K562 (cell line): ENCODE data around the gene CD300H. TPM values are rescaled to one million over a fixed set of nuclear protein-coding genes. Genes with fewer than 3 reads are reported as not detected.

ENCODE experiments used
- ATAC-seq: fragments of 200-7000 bp; cut with Tn5 transposase; 3 replicates; pipeline ENCODE4 v1.9.1; 2020; ENCODE audit warnings: moderate library complexity
- BruUV-seq: library from RNA; stranded (reverse); fragments of 400-500 nt; replicated peaks from 2 replicates; lab custom pipeline; 2021; lab: Mats Ljungman, UMichigan
- CTCF ChIA-PET: fragments of 300-600 bp; formaldehyde crosslinking; extraction: SDS; loops from one replicate; lab custom pipeline; 2021; ENCODE audit warnings: low intra/inter-chr PET ratio; lab: Yijun Ruan, JAX
- POLR2A ChIA-PET: fragments of 300-600, 350-650 bp; sonication (Branson Sonifier 250); formaldehyde crosslinking; extraction: SDS; loops from one replicate; lab custom pipeline; 2021; ENCODE audit warnings: antibody characterized with exemption, inconsistent platforms; lab: Yijun Ruan, JAX
- DNase-seq, 4 experiments: peaks; one replicate each; pipeline versions ENCODE4 v3.0.0 to v3.0.0-alpha.2; 2011 to 2018; ENCODE audit warnings: low spot score in 3 of 4, mixed read lengths in 3 of 4; ENCODE audit errors: extremely low read depth in 1 of 4
- FAIRE-seq: peaks from 2 replicates; lab custom pipeline; 2011; peaks lifted over from hg19 to GRCh38; lab: Jason Lieb, UNC
- H2AFZ ChIP-seq: 2 replicates; pipeline ENCODE4 v1.6.0; 2011; ENCODE audit warnings: low read depth, low read length, control low read depth, inconsistent platforms
- H3K27ac ChIP-seq: fragments of 200-600 bp; 3 replicates; pipeline ENCODE4 v1.8.0; 2011; ENCODE audit warnings: low read depth, mild to moderate bottlenecking, control low read depth, inconsistent platforms, low read length, moderate library complexity, mixed read lengths; ENCODE audit errors: extremely low read depth
- H3K27me3 ChIP-seq, 2 experiments: fragments of 300-600 bp in 1 of 2; 2 replicates in 1 of 2; 3 replicates in 1 of 2; pipeline versions ENCODE4 v1.6.0 to v1.8.0; 2011; ENCODE audit warnings: inconsistent platforms in 2 of 2, low read length in 2 of 2, mild to moderate bottlenecking in 1 of 2, mixed read lengths in 1 of 2, moderate library complexity in 1 of 2; ENCODE audit not compliant: control insufficient read depth in 2 of 2, insufficient read depth in 2 of 2
- H3K36me3 ChIP-seq: fragments of 300-600 bp; 3 replicates; pipeline ENCODE4 v1.8.0; 2011; ENCODE audit warnings: mild to moderate bottlenecking, low read length, inconsistent platforms; ENCODE audit not compliant: control insufficient read depth, insufficient read depth
- H3K4me1 ChIP-seq, 2 experiments: fragments of 200-600 bp in 1 of 2; replicated peaks in 1 of 2; 2 replicates in 1 of 2; 3 replicates in 1 of 2; pipeline versions ENCODE4 v1.5.1 to v1.8.0; 2011; ENCODE audit warnings: inconsistent platforms in 2 of 2, low read length in 2 of 2, mild to moderate bottlenecking in 1 of 2, mixed read lengths in 1 of 2, moderate library complexity in 1 of 2; ENCODE audit not compliant: control insufficient read depth in 2 of 2, insufficient read depth in 2 of 2
- H3K4me2 ChIP-seq: 2 replicates; pipeline ENCODE4 v1.6.1; 2011; ENCODE audit warnings: low read length, control low read depth, inconsistent platforms, mixed read lengths; ENCODE audit not compliant: insufficient read depth
- H3K4me3 ChIP-seq: fragments of 200-600 bp; sonication (generic), shearing (Covaris generic); 2 replicates; pipeline ENCODE4 v1.5.1; 2016; ENCODE audit warnings: control low read depth, inconsistent platforms
- H3K79me2 ChIP-seq: fragments of 200-600 bp; 3 replicates; pipeline ENCODE4 v1.8.0; 2011; ENCODE audit warnings: low read length, inconsistent platforms; ENCODE audit not compliant: control insufficient read depth, insufficient read depth
- H3K9ac ChIP-seq, 2 experiments: 2 replicates each; pipeline versions ENCODE4 v1.6.0 to v1.6.1; 2011; ENCODE audit warnings: low read depth in 2 of 2, low read length in 2 of 2, control low read depth in 1 of 2, inconsistent platforms in 1 of 2, mild to moderate bottlenecking in 1 of 2, mixed read lengths in 1 of 2; ENCODE audit not compliant: insufficient read depth in 1 of 2
- H3K9me1 ChIP-seq: one replicate; pipeline ENCODE4 v1.6.0; 2011; ENCODE audit warnings: inconsistent platforms, mild to moderate bottlenecking, low read length, moderate library complexity; ENCODE audit not compliant: control insufficient read depth, insufficient read depth
- H3K9me3 ChIP-seq: replicated peaks from 2 replicates; pipeline ENCODE4 v1.5.1; 2011; ENCODE audit warnings: low read depth, low read length, inconsistent platforms; ENCODE audit not compliant: control insufficient read depth, insufficient read depth
- H4K20me1 ChIP-seq: replicated peaks from 2 replicates; pipeline ENCODE4 v1.6.1; 2011; ENCODE audit warnings: low read length, inconsistent platforms, mixed read lengths; ENCODE audit not compliant: control insufficient read depth, insufficient read depth
- GTF2A2 ChIP-seq: IDR thresholded peaks from 2 replicates; pipeline ENCODE4 v1.6.1; 2016; ENCODE audit warnings: mild to moderate bottlenecking, missing genetic modification characterization, missing compliant biosample characterization
- HMG20B ChIP-seq: fragments of 250-450 bp; sonication (Bioruptor Pico); IDR thresholded peaks from 2 replicates; pipeline ENCODE4 v1.5.0; 2021; ENCODE audit warnings: mild to moderate bottlenecking
- IRF9 ChIP-seq: fragments of 450-650 bp; IDR thresholded peaks from 2 replicates; pipeline ENCODE4 v1.6.1; 2016; ENCODE audit warnings: missing biosample characterization, missing genetic modification characterization
- MCM2 ChIP-seq: fragments of 450-650 bp; IDR thresholded peaks from 2 replicates; pipeline ENCODE4 v1.6.1; 2017; ENCODE audit warnings: low read depth, mild to moderate bottlenecking
- NEUROD1 ChIP-seq: fragments of 150-350 bp; IDR thresholded peaks from 2 replicates; pipeline ENCODE4 v1.6.1; 2014; ENCODE audit warnings: borderline replicate concordance, low read length, low read depth; ENCODE audit not compliant: partially characterized antibody
- NONO ChIP-seq, 2 experiments: fragments of 200-400 bp in 1 of 2; fragments of 450-650 bp in 1 of 2; formaldehyde crosslinking in 1 of 2; IDR thresholded peaks; 2 replicates each; pipeline ENCODE4 v1.6.1; 2017; ENCODE audit warnings: low read depth in 2 of 2, mild to moderate bottlenecking in 2 of 2, moderate library complexity in 2 of 2, low read length in 1 of 2
- PRPF4 ChIP-seq: fragments of 200-400 bp; formaldehyde crosslinking; IDR thresholded peaks from one replicate; pipeline ENCODE4 v1.6.1; 2017; ENCODE audit warnings: low read length, low read depth, mild to moderate bottlenecking; ENCODE audit not compliant: insufficient read depth, poor library complexity, severe bottlenecking
- RBM14 ChIP-seq: fragments of 200-400 bp; formaldehyde crosslinking; IDR thresholded peaks from 2 replicates; pipeline ENCODE4 v1.6.1; 2018; ENCODE audit warnings: low read depth, mild to moderate bottlenecking, low read length, moderate library complexity, borderline replicate concordance; ENCODE audit not compliant: insufficient read depth
- TAL1 ChIP-seq: fragments of 450-650 bp; IDR thresholded peaks from 2 replicates; pipeline ENCODE4 v1.6.1; 2016; ENCODE audit warnings: mild to moderate bottlenecking
- ZNF165 ChIP-seq: fragments of 250-450 bp; sonication (Bioruptor Pico); IDR thresholded peaks from 2 replicates; pipeline ENCODE4 v1.4.0; 2020; ENCODE audit warnings: borderline replicate concordance
- ZNF347 ChIP-seq: fragments of 450-650 bp; formaldehyde crosslinking; IDR thresholded peaks from 2 replicates; pipeline ENCODE4 v1.4.0; 2020; ENCODE audit warnings: low read depth, mild to moderate bottlenecking, moderate library complexity
- ZNF449 ChIP-seq: fragments of 250-450 bp; sonication (Bioruptor Pico); IDR thresholded peaks from 2 replicates; pipeline ENCODE4 v1.8.0; 2022; ENCODE audit warnings: moderate library complexity, mild to moderate bottlenecking, inconsistent platforms
- WGBS: fragments of 100-300 bp; shearing (Covaris generic); methylation state at CpG from one replicate; pipeline ENCODE4 v1.1.6; 2016; ENCODE audit warnings: low coverage, mixed read lengths; ENCODE audit not compliant: insufficient coverage; ENCODE audit errors: missing lambda C conversion rate; 5-methylcytosine and 5-hydroxymethylcytosine counted together
- in situ Hi-C: fragments of 300-500 bp; cut with MboI; formaldehyde crosslinking; loops from 4 replicates; pipeline ENCODE4 v1.15.0; 2018; ENCODE audit warnings: inconsistent platforms, mixed read lengths
- intact Hi-C: fragments of 100-400 bp; cut with micrococcal nuclease; formaldehyde crosslinking; loops from 2 replicates; pipeline ENCODE4 v1.14.2; 2022
- polyA plus RNA-seq, 8 experiments: library from polyadenylated mRNA; depleted of rRNA in 4 of 8; stranded (reverse) in 5 of 8; unstranded in 3 of 8; fragments of >200 nt; fragmentation: Nextera tagmentation in 2 of 8; fragmentation: Illumina TruSeq in 1 of 8; extraction: Ambion mirVana in 2 of 8; extraction: Trizol in 1 of 8; gene quantifications; 2 replicates each; pipeline versions ENCODE4 v1.2.1 to v1.2.3, GENCODE V29; 2011 to 2014; ENCODE audit warnings: inconsistent platforms in 1 of 8, missing spikeins in 1 of 8
- total RNA-seq, 7 experiments: library from RNA; depleted of rRNA in 6 of 7; stranded (reverse); fragments of >200 nt in 6 of 7; fragmentation: Illumina TruSeq in 2 of 7; extraction: Trizol in 2 of 7; gene quantifications; 2 replicates each; pipeline versions ENCODE4 v1.2.1 to v1.2.3, GENCODE V29; 2011 to 2021; ENCODE audit warnings: low replicate concordance in 1 of 7

Gene CD300H
- total and polyA plus RNA-seq, 9 of the 15 experiments (the other 6 are each of a cell fraction or from before 2014, with no cell fraction given), result not detected

- H3K4me2 ChIP-seq, result no peak overlapping the region
- WGBS, result 1% methylated on average over 8 of the region's 8 CpGs
Observed at GRCh38 chr17:74528491-74529199, 38.7 kb downstream of the CD300H start.

More at GRCh38 chr17:74528491-74529199, 38.7 kb downstream of the CD300H start:
- Histone ChIP-seq H3K9me3 (no peaks in the 10 kb centered on the region), H3K9ac (no peak overlapping the region)
- TF ChIP-seq NEUROD1 (no peak), ZNF165 (CRISPR knock-in tag) (no peak), GTF2A2 (tag) (no peak), ZNF449 (CRISPR knock-in tag) (no peak), PRPF4 (no peak), MCM2 (no peak), RBM14 (no peak), IRF9 (tag) (no peak), ZNF347 (no peak), NONO (IDR thresholded peaks at IDR 0.05; ENCODE audit: low read depth in 2 of 2, low read length in 1 of 2) (no peak), HMG20B (CRISPR knock-in tag) (no peak), TAL1 (no peak)
- TF ChIP-seq, all 486 proteins: peak for 0
- intact Hi-C loops (no loop called here), in situ Hi-C loops (no loop called here)
- Histone ChIP-seq H3K4me3 (no peak overlapping the region), H2AFZ (no peak overlapping the region), H3K4me1 (no peaks in the 10 kb centered on the region; a peak in 1 of 5 replicates), H4K20me1 (no peaks in the 10 kb centered on the region), H3K79me2 (no peaks in the 10 kb centered on the region), H3K27me3 (peaks cover 3 to 49% of the 10 kb centered on the region in 2 experiments; a peak in 4 of 5 replicates), H3K36me3 (no peaks in the 10 kb centered on the region), H3K9me1 (no peaks in the 10 kb centered on the region), H3K27ac (no peak overlapping the region)
- ATAC-seq, result no peak
- ChIA-PET POLR2A (interaction anchor here (0.6 kb wide), 2 partner anchors 147 to 484 kb away, joined by 3 read pairs; partner anchors contain the start of gene MRPL58), CTCF (no interaction called here)
- no peak for FAIRE-seq
- no TSS peak for BruUV-seq
- no peak for DNase-seq
